ENCODE measurements around the gene KCNF1. TPM values are rescaled to one million over a fixed set of nuclear protein-coding genes. Genes with fewer than 3 reads are reported as not detected.

KCNF1 gene
- polyA plus RNA-seq, 10 donors: 2.8 to 4.5 (median 3.5) TPM

GRCh38 chr2:10879624-10880585, 31.8 kb upstream of the KCNF1 start:
- no peak for DNase-seq

- DNase-seq: peak in 1 of 3 donors; percentile 20
Measured at GRCh38 chr2:10880586-10881321, 31.0 kb upstream of the KCNF1 start.

DNA sequence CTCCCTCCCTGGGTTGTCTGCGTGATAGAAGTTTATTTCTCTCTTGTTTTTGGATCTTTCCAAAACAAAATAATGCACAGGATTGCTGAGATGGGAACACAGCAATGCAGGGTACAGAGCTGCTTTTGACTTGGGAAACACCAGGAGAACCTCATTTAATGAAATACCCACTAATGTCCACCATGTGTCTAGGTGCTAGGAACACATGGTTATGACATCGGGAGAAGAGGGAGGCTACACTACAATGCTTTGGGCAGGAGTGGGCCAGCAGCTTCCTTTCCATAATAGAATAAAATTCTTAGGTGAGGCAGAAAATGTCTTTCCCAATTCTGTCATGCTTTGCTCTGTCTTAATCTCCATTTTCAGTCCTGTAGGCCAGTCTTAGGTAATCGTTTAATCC, 29.2 kb upstream of the KCNF1 start:
- DNase-seq: no peak

GRCh38 chr2:10883066-10883465, 28.7 kb upstream of the KCNF1 start:
- no peak for DNase-seq

DNA sequence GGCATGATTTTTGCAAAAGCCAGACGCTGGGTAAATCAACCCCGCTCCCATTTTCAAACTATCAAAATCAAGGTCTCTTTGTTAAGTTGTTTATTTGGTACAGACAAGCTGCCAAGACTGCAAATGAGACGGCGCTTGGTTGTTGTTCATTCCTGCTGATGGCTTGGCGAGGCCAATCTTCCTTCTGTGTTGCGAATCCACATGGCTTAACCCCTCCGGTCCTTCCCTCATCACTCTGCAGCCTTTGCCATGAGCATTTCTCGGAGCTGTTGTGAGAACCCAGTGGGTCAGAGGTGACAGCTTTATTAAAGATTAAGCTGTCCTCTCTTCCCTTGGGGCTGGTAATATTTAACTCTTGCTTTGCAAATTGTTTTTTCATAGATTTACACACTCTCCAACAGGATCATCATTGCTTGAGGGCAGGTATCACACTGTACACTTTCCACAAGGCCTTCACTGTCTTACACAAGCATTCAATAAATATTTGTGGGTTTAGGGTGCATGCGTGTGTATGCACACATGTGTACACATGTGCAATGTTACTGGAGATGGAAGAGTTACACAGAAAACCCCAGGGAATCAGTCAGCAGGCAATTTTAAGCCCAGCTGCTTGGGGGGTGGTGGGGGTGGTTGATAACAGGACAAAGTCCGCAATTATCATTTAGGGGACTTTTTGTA, 27.8 kb upstream of the KCNF1 start:
- DNase-seq: peak in 1 of 3 donors; percentile 26

DNA sequence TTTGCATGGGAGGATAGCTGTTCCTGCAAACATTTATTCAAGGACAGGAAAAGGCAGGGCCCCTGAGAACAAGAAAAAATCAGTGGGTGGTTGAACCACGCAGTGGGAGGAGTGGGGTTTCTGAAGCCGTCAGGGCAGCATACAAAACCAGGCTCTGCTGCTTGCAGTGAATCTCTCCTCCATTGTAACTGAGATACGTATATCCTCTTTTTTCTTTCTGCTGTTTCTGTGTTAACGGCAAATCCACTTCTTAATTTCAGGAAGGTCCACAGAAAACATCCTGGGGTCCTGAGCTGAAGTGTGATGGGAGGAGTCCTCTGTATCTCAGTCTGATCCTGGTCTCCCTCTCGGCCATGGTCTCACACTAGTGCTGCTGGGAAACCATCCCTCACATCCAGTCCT, 27.2 kb upstream of the KCNF1 start:
- peak in 1 of 3 donors; percentile 31 for DNase-seq

DNA sequence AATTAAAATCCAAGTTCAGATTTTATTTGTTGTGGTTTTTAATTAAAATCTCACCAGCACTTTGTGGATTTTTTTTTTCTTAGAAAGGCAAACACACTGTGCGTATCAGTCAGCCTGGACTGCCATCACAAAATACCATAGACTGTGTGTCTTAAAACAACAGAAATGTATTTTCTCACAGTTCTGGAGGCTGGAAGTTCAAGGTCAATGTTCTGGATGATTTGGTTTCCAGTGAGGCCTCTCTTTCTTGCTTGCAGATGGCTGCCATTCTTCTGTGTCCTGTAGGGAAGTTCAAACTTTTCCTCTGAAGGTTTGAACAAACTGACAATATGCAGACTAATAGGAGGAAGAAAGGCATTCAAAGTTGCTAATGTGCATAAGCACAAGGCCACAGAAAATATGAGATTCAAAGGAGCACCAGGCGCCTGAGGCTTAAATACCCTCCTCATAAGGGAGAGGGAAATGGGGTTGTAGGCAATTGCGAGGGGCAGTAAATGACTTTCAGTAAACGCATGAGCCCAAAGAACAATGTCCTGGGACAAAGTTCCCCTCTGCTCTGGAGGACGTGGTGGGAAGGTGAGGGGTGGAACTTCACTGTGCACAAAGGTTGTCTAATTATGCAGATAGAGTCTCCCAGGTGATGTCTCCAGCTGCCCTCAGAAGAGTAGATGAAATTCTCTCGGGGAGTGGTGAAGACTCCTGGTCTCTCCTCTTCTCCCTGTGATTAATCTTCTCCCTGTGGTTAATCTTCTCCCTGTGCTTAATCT, 26.5 kb upstream of the KCNF1 start:
- no peak for DNase-seq

DNA sequence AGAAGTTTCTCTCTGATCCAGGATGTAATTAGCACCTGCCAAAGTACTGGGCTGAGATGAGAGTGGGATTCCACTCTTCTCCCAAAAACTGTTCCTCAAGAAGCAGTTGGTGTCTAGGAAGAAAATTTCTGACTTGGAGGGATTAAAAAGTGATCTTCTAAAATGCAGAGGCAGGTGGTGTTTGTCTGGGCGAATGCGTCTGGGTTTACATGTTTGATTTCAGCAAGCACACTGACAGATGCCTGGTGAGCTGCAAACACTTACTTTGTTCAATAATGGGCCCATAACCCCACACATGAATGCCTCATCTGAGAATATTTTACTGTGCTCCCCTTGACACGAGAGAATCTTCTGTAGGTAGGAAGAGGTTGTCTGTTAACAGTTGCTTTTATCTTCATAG, 24.3 kb upstream of the KCNF1 start:
- DNase-seq: no peak

DNA sequence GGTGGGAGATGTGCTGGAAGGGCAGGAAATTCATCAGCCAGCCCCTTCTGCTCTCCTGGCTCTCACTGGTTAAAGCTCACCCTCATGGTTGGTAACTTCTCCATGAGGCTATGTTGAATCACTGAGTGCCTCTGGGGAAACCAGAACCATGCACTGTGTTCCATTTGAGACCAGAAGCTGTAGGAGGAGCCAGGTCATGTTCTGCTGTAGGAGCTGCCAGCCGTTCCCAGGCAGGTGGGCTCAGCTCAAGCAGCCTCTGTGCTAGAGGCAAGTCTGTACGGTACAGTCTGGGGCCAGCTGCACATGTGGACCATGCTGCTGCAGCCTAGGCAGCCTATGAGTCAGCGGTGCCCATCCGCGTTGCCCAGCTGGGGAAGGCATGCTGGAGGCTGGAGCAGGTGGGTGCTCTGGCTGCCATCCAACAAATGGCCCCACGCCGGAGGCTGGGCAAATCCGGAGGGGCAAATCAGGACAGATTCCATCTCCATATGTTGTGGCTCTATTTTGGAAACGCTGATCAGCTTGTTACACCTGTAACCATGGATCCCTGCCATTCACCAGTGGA, 22.0 kb upstream of the KCNF1 start:
- DNase-seq: peak; percentile 45 to 53 (median 45)

GRCh38 chr2:10890706-10891270, 20.9 kb upstream of the KCNF1 start:
- DNase-seq: no peak

GRCh38 chr2:10891390-10891789, 20.3 kb upstream of the KCNF1 start:
- DNase-seq: no peak

DNA sequence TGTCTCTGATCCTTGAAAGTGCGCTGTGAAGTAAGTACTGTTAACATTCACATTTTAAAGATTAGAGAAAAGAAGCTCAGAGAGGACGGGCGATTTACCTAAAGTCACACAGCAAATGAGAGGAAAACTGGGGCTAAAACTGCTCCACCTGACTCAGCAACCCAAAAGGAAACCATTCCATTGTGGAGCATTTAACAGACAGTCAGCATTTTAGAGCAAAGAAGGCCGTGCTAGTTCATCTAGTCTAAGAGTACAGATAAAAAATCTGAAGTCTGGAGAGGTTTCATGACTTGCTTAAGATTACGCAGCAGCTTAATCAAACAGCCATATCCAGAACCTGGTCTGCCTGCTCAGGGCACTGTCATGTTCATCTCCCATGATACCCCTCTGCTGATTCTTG, 19.9 kb upstream of the KCNF1 start:
- no peak for DNase-seq

DNA sequence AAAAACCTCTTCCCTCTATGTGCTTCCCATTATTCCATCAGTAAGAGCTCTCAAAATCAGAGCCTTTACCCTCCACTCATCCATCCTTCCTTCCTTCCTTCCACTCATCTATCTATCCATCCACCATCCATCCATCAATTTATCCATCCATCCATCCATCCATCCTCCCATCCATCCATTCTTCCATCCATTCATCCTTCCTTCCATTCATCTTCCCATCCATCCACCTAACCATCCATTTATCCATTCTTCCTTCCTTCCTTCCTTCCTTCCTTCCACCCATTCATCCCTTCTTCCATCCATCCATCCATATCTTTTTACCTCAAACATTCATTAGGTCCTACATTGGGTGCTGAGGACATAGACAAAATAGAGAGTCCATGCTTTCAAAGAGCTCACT, 19.4 kb upstream of the KCNF1 start:
- no peak for DNase-seq

DNA sequence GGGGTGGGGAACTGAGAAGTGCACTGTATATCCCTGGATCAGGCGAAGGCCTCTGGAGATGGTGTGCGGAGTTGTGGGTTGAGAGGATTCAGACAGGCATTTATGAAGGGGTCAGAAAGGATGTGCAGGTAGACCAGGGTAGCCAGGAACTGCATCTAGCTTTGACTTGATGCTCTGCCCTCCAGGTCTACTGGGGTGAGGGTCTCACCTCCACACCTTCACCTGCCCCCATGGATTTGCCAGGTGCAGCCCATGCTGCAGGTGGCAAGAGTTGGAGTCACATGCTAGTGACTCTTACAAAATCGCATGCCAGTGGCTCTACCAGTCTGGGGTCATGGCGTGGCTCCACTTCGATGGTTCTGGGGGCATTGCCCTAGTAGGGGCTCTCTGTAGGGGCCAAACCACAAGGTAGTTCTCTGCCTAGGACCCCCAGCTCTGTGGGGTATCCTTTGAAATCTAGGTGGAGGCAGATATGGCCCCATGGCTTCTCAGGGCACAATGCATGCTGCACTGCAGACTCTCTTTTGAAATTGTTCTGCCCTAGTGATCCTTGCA, 18.9 kb upstream of the KCNF1 start:
- DNase-seq: no peak

DNA sequence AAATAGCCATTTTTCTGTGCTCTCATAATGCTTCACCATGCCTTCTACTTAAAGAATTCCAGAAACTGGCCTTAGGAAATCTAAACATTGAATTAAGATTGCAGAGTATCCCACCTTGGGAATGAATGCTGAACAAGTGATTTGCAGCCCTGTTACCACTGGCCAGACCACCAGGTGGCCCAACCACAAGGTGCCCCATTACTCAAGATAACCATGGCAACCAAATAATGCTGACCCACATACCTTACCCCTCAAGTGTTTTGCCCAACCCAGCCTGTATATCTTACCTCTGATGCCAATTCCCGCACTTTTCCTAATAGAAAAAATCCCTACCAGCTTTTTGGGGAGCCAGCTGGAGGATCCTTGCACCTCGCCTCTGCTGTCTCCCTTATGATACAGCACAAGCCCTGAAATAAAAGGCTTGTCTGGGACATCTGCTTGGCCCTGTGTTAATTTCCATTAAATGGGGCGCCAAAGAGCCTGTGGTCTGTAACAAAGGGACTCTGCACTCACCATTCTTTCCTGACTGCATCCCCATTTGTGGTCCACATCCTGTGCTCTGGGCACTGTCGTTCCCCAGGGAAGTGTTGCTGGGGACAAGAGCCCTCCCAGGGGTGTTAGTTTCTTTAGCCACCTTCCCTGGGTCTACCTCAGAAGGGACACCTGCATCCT, 17.3 kb upstream of the KCNF1 start:
- no peak for DNase-seq

DNA sequence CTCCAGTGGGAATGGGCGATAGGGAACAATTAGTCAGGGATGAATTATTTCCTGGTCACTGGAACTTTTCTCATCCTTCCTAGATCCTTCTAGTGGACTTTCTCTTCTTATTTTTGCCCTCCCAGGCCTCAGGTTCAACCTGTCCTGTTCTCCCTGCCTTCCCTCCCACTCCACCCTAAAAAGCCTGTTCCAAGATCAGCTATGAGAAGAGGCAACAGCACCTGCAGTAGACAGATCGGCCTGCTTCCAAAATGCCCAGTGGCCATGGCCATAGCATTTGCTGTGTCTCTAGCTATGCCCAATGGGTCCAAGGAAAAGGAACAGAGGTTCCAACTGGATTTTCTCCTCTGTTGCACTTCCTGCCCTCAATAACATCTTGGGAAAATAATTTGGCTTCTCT, 16.5 kb upstream of the KCNF1 start:
- no peak for DNase-seq

- DNase-seq: no peak
Measured at GRCh38 chr2:10897956-10898355, 13.8 kb upstream of the KCNF1 start.

- no peak for DNase-seq
Measured at GRCh38 chr2:10900216-10901109, 11.3 kb upstream of the KCNF1 start.

Data from muscle of back (tissue), 11 donors.